Measurements from ENCODE around the gene POR. TPM values are rescaled to one million over a fixed set of nuclear protein-coding genes. Genes with fewer than 3 reads are reported as not detected.

POR gene
- total and polyA plus RNA-seq, 2 of the 13 experiments (the other 11 are each of a cell fraction or from before 2014, with no cell fraction given) = 145 to 266 TPM

DNA sequence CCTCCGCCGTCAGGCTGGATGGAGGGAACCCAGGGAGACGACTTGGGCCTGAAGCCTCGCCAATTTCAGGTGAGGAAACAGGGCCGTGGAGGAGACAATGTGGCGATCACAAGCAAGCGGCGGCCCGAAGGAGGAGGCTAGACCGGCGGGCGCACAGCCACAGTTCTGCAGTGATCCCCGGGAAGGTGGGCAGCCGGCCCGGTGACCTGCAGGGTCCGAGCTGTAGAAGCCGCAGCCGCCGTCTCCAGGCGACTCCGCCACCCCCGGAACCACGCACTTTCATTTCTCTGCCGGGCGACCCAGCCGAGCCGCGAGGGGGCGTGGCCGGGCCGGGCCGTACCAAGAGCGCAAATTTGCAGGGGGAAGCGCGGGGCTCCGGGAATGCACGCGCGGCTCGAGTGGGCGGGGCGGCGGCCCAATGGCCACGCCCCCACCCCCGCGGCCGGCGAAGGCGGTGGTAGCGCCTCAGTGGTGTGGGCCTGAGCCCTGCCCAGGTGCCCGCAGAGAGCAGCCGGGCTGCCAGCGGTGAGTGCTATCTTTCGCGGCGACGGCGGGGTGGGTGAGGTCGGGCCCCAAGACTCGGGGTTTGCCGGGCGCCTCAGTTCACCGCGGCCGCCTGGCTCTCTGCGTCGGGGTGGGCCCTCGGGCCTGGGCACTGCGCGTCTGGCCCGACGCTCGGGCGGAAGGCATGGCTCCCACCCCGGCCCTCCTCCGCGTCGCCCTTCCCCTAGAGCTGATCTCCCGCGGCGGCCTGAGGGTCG is at the start of gene POR (continued):
- TF ChIP-seq MTA3 (CRISPR knock-in tag; IDR thresholded peaks at IDR 0.05) = no peak
- peak; percentile 30; the same call in 1 of the 2 replicates for TF ChIP-seq FOSL2 (CRISPR knock-in tag; IDR thresholded peaks at IDR 0.05)
- TF ChIP-seq XRCC5 (optimal IDR thresholded peaks at IDR 0.05; ENCODE audit: low read length) = peak; percentile 80
- TF ChIP-seq ZNF777 (CRISPR knock-in tag; IDR thresholded peaks at IDR 0.05) = peak; percentile 68
- peak; percentile 79; the same call in 1 of the 2 replicates for TF ChIP-seq ZSCAN9 (CRISPR knock-in tag; IDR thresholded peaks at IDR 0.05; ENCODE audit: borderline replicate concordance)
- no peak; the same call in none of the 2 replicates for TF ChIP-seq FOXO1 (CRISPR knock-in tag; IDR thresholded peaks at IDR 0.05)
- TF ChIP-seq, protein P1, sequence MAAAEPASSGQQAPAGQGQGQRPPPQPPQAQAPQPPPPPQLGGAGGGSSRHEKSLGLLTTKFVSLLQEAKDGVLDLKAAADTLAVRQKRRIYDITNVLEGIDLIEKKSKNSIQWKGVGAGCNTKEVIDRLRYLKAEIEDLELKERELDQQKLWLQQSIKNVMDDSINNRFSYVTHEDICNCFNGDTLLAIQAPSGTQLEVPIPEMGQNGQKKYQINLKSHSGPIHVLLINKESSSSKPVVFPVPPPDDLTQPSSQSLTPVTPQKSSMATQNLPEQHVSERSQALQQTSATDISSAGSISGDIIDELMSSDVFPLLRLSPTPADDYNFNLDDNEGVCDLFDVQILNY (CRISPR knock-in tag; conservative IDR thresholded peaks at IDR 0.05) = 0 out of 2 replicates have a peak, but pooled peaks have one; percentile 52
- no peak for TF ChIP-seq CENPX (CRISPR knock-in tag; IDR thresholded peaks at IDR 0.05)
- peak; percentile 91; the same call in 1 of the 2 replicates for TF ChIP-seq SIN3A (IDR thresholded peaks at IDR 0.05; ENCODE audit: borderline replicate concordance, low read depth, low read length)
- TF ChIP-seq RBFOX2 (IDR thresholded peaks at IDR 0.05; ENCODE audit: low read depth, low read length) = peak; percentile 100
- TF ChIP-seq, protein P2, sequence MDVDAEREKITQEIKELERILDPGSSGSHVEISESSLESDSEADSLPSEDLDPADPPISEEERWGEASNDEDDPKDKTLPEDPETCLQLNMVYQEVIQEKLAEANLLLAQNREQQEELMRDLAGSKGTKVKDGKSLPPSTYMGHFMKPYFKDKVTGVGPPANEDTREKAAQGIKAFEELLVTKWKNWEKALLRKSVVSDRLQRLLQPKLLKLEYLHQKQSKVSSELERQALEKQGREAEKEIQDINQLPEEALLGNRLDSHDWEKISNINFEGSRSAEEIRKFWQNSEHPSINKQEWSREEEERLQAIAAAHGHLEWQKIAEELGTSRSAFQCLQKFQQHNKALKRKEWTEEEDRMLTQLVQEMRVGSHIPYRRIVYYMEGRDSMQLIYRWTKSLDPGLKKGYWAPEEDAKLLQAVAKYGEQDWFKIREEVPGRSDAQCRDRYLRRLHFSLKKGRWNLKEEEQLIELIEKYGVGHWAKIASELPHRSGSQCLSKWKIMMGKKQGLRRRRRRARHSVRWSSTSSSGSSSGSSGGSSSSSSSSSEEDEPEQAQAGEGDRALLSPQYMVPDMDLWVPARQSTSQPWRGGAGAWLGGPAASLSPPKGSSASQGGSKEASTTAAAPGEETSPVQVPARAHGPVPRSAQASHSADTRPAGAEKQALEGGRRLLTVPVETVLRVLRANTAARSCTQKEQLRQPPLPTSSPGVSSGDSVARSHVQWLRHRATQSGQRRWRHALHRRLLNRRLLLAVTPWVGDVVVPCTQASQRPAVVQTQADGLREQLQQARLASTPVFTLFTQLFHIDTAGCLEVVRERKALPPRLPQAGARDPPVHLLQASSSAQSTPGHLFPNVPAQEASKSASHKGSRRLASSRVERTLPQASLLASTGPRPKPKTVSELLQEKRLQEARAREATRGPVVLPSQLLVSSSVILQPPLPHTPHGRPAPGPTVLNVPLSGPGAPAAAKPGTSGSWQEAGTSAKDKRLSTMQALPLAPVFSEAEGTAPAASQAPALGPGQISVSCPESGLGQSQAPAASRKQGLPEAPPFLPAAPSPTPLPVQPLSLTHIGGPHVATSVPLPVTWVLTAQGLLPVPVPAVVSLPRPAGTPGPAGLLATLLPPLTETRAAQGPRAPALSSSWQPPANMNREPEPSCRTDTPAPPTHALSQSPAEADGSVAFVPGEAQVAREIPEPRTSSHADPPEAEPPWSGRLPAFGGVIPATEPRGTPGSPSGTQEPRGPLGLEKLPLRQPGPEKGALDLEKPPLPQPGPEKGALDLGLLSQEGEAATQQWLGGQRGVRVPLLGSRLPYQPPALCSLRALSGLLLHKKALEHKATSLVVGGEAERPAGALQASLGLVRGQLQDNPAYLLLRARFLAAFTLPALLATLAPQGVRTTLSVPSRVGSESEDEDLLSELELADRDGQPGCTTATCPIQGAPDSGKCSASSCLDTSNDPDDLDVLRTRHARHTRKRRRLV (CRISPR knock-in tag; IDR thresholded peaks at IDR 0.05) = peak; percentile 81; the same call in 1 of the 2 replicates
- TF ChIP-seq, protein P3, sequence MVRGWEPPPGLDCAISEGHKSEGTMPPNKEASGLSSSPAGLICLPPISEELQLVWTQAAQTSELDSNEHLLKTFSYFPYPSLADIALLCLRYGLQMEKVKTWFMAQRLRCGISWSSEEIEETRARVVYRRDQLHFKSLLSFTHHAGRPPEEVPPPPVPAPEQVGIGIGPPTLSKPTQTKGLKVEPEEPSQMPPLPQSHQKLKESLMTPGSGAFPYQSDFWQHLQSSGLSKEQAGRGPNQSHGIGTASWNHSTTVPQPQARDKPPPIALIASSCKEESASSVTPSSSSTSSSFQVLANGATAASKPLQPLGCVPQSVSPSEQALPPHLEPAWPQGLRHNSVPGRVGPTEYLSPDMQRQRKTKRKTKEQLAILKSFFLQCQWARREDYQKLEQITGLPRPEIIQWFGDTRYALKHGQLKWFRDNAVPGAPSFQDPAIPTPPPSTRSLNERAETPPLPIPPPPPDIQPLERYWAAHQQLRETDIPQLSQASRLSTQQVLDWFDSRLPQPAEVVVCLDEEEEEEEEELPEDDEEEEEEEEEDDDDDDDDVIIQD (CRISPR knock-in tag; IDR thresholded peaks at IDR 0.05; ENCODE audit: low read depth) = no peak
- TF ChIP-seq KLF9 (CRISPR knock-in tag; IDR thresholded peaks at IDR 0.05; ENCODE audit: low read depth) = peak; percentile 93
- TF ChIP-seq FOXJ3 (CRISPR knock-in tag; IDR thresholded peaks at IDR 0.05; ENCODE audit: borderline replicate concordance) = peak; percentile 72; the same call in 1 of the 2 replicates
- 0 out of 2 replicates have a peak, but pooled peaks have one; percentile 50 for TF ChIP-seq ZNF367 (CRISPR knock-in tag; IDR thresholded peaks at IDR 0.05; ENCODE audit: borderline replicate concordance)
- no peak for TF ChIP-seq ZNF207 (IDR thresholded peaks at IDR 0.05; ENCODE audit: borderline replicate concordance)
- TF ChIP-seq SP2 (CRISPR knock-in tag; IDR thresholded peaks at IDR 0.05) = peak; percentile 28; the same call in 1 of the 2 replicates
- TF ChIP-seq ZNF672 (CRISPR knock-in tag; IDR thresholded peaks at IDR 0.05) = no peak
- TF ChIP-seq SYNCRIP (IDR thresholded peaks at IDR 0.05; ENCODE audit: insufficient read depth, low read depth, low read length) = no peak
- TF ChIP-seq RARG (CRISPR knock-in tag; IDR thresholded peaks at IDR 0.05; ENCODE audit: low read depth) = no peak
- peak; percentile 71 for TF ChIP-seq PHF21A (CRISPR knock-in tag; IDR thresholded peaks at IDR 0.05)
- TF ChIP-seq HHEX (CRISPR knock-in tag; IDR thresholded peaks at IDR 0.05) = no peak
- no peak; the same call in 1 of the 2 replicates for TF ChIP-seq CHCHD3 (CRISPR knock-in tag; IDR thresholded peaks at IDR 0.05)
